WTC11 (cell line): Measurements from ENCODE around the gene COL27A1. TPM values are rescaled to one million over a fixed set of nuclear protein-coding genes. Genes with fewer than 3 reads are reported as not detected.

Experiments
- ATAC-seq: fragments of 200-7000 bp; cut with Tn5 transposase; 2 replicates; pipeline ENCODE4 v1.10.0; 2021; ENCODE audit warnings: mild to moderate bottlenecking, moderate library complexity
- CTCF ChIA-PET: fragments of 300-600 bp; sonication (Branson Sonifier 250); formaldehyde crosslinking; loops from one replicate; lab custom pipeline; 2021; ENCODE audit warnings: antibody characterized with exemption; lab: Charles Lee
- POLR2A ChIA-PET: fragments of 350-600 bp; sonication (Branson Sonifier 250); formaldehyde crosslinking; loops from one replicate; lab custom pipeline; 2021; ENCODE audit warnings: antibody characterized with exemption; lab: Charles Lee
- DNase-seq: peaks from one replicate; pipeline ENCODE4 v3.0.0; 2021; ENCODE audit warnings: low spot score
- H3K27ac Mint-ChIP-seq: 2 replicates; pipeline ENCODE4 v1.8.0; 2021; ENCODE audit warnings: mixed read lengths
- H3K27me3 Mint-ChIP-seq: 2 replicates; pipeline ENCODE4 v1.8.0; 2021; ENCODE audit warnings: low read depth, mild to moderate bottlenecking, moderate library complexity, mixed read lengths
- H3K36me3 Mint-ChIP-seq: 2 replicates; pipeline ENCODE4 v1.8.0; 2021; ENCODE audit warnings: mixed read lengths
- H3K4me1 Mint-ChIP-seq: 2 replicates; pipeline ENCODE4 v1.8.0; 2022; ENCODE audit warnings: mixed read lengths
- H3K4me3 Mint-ChIP-seq: 2 replicates; pipeline ENCODE4 v1.8.0; 2021; ENCODE audit warnings: mild to moderate bottlenecking, moderate library complexity, mixed read lengths
- H3K9me3 Mint-ChIP-seq: 2 replicates; pipeline ENCODE4 v1.8.0; 2021; ENCODE audit warnings: mixed read lengths
- ATF1 ChIP-seq: sonication (generic); formaldehyde crosslinking; IDR thresholded peaks from 2 replicates; pipeline ENCODE4 v1.8.1; 2023; ENCODE audit warnings: mild to moderate bottlenecking, moderate library complexity, missing genetic modification reagents
- ATF3 ChIP-seq: sonication (generic); formaldehyde crosslinking; conservative IDR thresholded peaks from 2 replicates; pipeline ENCODE4 v1.8.1; 2022; ENCODE audit warnings: mild to moderate bottlenecking, missing genetic modification reagents
- CDX4 ChIP-seq: fragments of 250-450 bp; sonication (Bioruptor Pico); IDR thresholded peaks from 2 replicates; pipeline ENCODE4 v1.9.0; 2021; ENCODE audit warnings: moderate library complexity, mild to moderate bottlenecking, inconsistent platforms, borderline replicate concordance
- CREB1 ChIP-seq: sonication (generic); formaldehyde crosslinking; IDR thresholded peaks from 2 replicates; pipeline ENCODE4 v1.8.0; 2023; ENCODE audit warnings: mild to moderate bottlenecking, missing genetic modification reagents
- E2F1 ChIP-seq: sonication (generic); formaldehyde crosslinking; IDR thresholded peaks from 2 replicates; pipeline ENCODE4 v1.8.0; 2022; ENCODE audit warnings: mild to moderate bottlenecking, missing genetic modification reagents
- E2F5 ChIP-seq: sonication (generic); formaldehyde crosslinking; IDR thresholded peaks from 2 replicates; pipeline ENCODE4 v1.8.1; 2022; ENCODE audit warnings: mild to moderate bottlenecking, moderate library complexity, missing genetic modification reagents
- FOXK1 ChIP-seq: sonication (generic); formaldehyde crosslinking; IDR thresholded peaks from 2 replicates; pipeline ENCODE4 v1.8.0; 2022; ENCODE audit warnings: mild to moderate bottlenecking, moderate library complexity, missing genetic modification reagents
- FOXP4 ChIP-seq: sonication (generic); formaldehyde crosslinking; IDR thresholded peaks from 2 replicates; pipeline ENCODE4 v1.8.0; 2022; ENCODE audit warnings: mild to moderate bottlenecking, missing genetic modification reagents
- GABPB1 ChIP-seq: sonication (generic); formaldehyde crosslinking; IDR thresholded peaks from 2 replicates; pipeline ENCODE4 v1.8.1; 2023; ENCODE audit warnings: mild to moderate bottlenecking, missing genetic modification reagents
- MXD4 ChIP-seq: fragments of 250-450 bp; sonication (Bioruptor Pico); IDR thresholded peaks from 2 replicates; pipeline ENCODE4 v1.8.0; 2021; ENCODE audit warnings: mild to moderate bottlenecking, moderate library complexity, borderline replicate concordance
- NFATC4 ChIP-seq: fragments of 250-450 bp; sonication (Bioruptor Pico); IDR thresholded peaks from 2 replicates; pipeline ENCODE4 v1.9.0; 2021; ENCODE audit warnings: mild to moderate bottlenecking
- PREB ChIP-seq: sonication (generic); formaldehyde crosslinking; IDR thresholded peaks from 2 replicates; pipeline ENCODE4 v1.8.1; 2022; ENCODE audit warnings: mild to moderate bottlenecking, missing genetic modification reagents, moderate library complexity, borderline replicate concordance
- RELA ChIP-seq: sonication (generic); formaldehyde crosslinking; IDR thresholded peaks from 2 replicates; pipeline ENCODE4 v1.8.1; 2022; ENCODE audit warnings: missing genetic modification reagents, mild to moderate bottlenecking, borderline replicate concordance
- TP53 ChIP-seq: sonication (generic); formaldehyde crosslinking; IDR thresholded peaks from 2 replicates; pipeline ENCODE4 v1.8.1; 2023; ENCODE audit warnings: mild to moderate bottlenecking, missing genetic modification reagents
- ZBTB43 ChIP-seq: sonication (generic); formaldehyde crosslinking; IDR thresholded peaks from 2 replicates; pipeline ENCODE4 v1.8.1; 2023; ENCODE audit warnings: mild to moderate bottlenecking, missing genetic modification reagents
- ZNF121 ChIP-seq: sonication (generic); formaldehyde crosslinking; IDR thresholded peaks from 2 replicates; pipeline ENCODE4 v1.8.0; 2023; ENCODE audit warnings: missing genetic modification reagents
- ZNF532 ChIP-seq: fragments of 250-450 bp; sonication (Bioruptor Pico); IDR thresholded peaks from 2 replicates; pipeline ENCODE4 v1.9.0; 2021; ENCODE audit warnings: mild to moderate bottlenecking, borderline replicate concordance
- ZSCAN18 ChIP-seq: fragments of 250-450 bp; sonication (Bioruptor Pico); IDR thresholded peaks from 2 replicates; pipeline ENCODE4 v2.1.2; 2022; ENCODE audit warnings: mild to moderate bottlenecking, moderate library complexity
- total RNA-seq: library from RNA; stranded (reverse); gene quantifications from 3 replicates; pipeline ENCODE4 v1.2.3, GENCODE V29; 2021

The COL27A1 gene
- total RNA-seq, 1 experiment from 2014 or later: 47.5 TPM

GRCh38 chr9:114273461-114273881 is 118.1 kb downstream of the COL27A1 start (continued):
- TF ChIP-seq ATF1 (CRISPR knock-in tag) (no peak), TP53 (CRISPR knock-in tag) (no peak)
- TF ChIP-seq, all 79 proteins: peak for 0

GRCh38 chr9:114274217-114274616 is 118.9 kb downstream of the COL27A1 start:
- ChIA-PET CTCF (interaction anchor here (1.0 to 4.6 kb wide), 5 partner anchors 10 to 178 kb away, joined by 3 to 78 read pairs (median 3); partner anchors contain the start of gene COL27A1), POLR2A (interaction anchor here (0.7 kb wide), 1 partner anchor 1820 kb away, joined by 3 read pairs; no protein-coding TSS in a partner anchor)
- DNase-seq (no peak), ATAC-seq (no peak)
- peaks cover 7% of the 10 kb centered on the region; the same call in 1 of the 2 replicates for H3K9me3 Mint-ChIP-seq
- TF ChIP-seq CDX4: no peak
- no peak for TF ChIP-seq GABPB1 (CRISPR knock-in tag)
- no peak for TF ChIP-seq ATF3 (CRISPR knock-in tag)
- TF ChIP-seq ZNF121 (CRISPR knock-in tag): no peak
- H3K27ac Mint-ChIP-seq: no peak overlapping the region
- H3K27me3 Mint-ChIP-seq: no peaks in the 10 kb centered on the region
- H3K36me3 Mint-ChIP-seq: peaks cover 9% of the 10 kb centered on the region; the same call in 1 of the 2 replicates
- H3K4me1 Mint-ChIP-seq: no peaks in the 10 kb centered on the region
- H3K4me3 Mint-ChIP-seq: no peak overlapping the region

GRCh38 chr9:114275246-114276004 is 120.1 kb downstream of the COL27A1 start:
- Mint-ChIP-seq H3K4me1 (no peaks in the 10 kb centered on the region), H3K9me3 (peaks cover 7% of the 10 kb centered on the region; the same call in 1 of the 2 replicates), H3K36me3 (peaks cover 9% of the 10 kb centered on the region; the same call in 1 of the 2 replicates), H3K4me3 (no peak overlapping the region), H3K27ac (no peak overlapping the region), H3K27me3 (no peaks in the 10 kb centered on the region)
- peak; percentile 4 for DNase-seq
- no peak for ATAC-seq
- CTCF ChIA-PET: interaction anchor here (0.9 to 4.6 kb wide), 5 partner anchors 16 to 193 kb away, joined by 3 to 78 read pairs (median 4); no protein-coding TSS in a partner anchor
- POLR2A ChIA-PET: no interaction called here
- TF ChIP-seq MXD4 (CRISPR knock-in tag) (no peak), FOXP4 (no peak), ZBTB43 (CRISPR knock-in tag) (no peak), E2F5 (no peak), PREB (CRISPR knock-in tag) (no peak), NFATC4 (CRISPR knock-in tag) (no peak), RELA (no peak), ZNF532 (CRISPR knock-in tag) (no peak), CREB1 (no peak), E2F1 (CRISPR knock-in tag) (no peak), ZSCAN18 (CRISPR knock-in tag) (no peak), FOXK1 (CRISPR knock-in tag) (no peak)
